Subcutaneous abdominal adipose tissue (tissue), 5 donors: ENCODE results near the gene GATAD2A.
A peak's percentile ranks its signal among the peaks of the same experiment; 100 is the strongest.

Experiments
- H3K27ac ChIP-seq: one replicate; pipeline ENCODE4 v1.7.0; 2013; ENCODE audit warnings: low read depth, mild to moderate bottlenecking, inconsistent platforms, low read length, moderate library complexity
- H3K27me3 ChIP-seq, 5 donors: one replicate each; pipeline ENCODE4 v1.7.0; 2013; ENCODE audit warnings: low read length in 5 of 5, inconsistent platforms in 1 of 5; ENCODE audit not compliant: control insufficient read depth in 5 of 5, insufficient read depth in 4 of 5
- H3K36me3 ChIP-seq, 5 donors: one replicate each; pipeline ENCODE4 v1.7.0; 2013; ENCODE audit warnings: low read length in 5 of 5; ENCODE audit not compliant: control insufficient read depth in 5 of 5, insufficient read depth in 5 of 5
- H3K4me1 ChIP-seq, 5 donors: one replicate each; pipeline ENCODE4 v1.7.0; 2013; ENCODE audit warnings: low read length in 5 of 5, mild to moderate bottlenecking in 3 of 5, moderate library complexity in 1 of 5; ENCODE audit not compliant: control insufficient read depth in 5 of 5, insufficient read depth in 5 of 5
- H3K4me3 ChIP-seq, 5 donors: one replicate each; pipeline ENCODE4 v1.7.0; 2013; ENCODE audit warnings: low read length in 5 of 5, low read depth in 1 of 5
- H3K9ac ChIP-seq, 5 donors: one replicate each; pipeline ENCODE4 v1.7.0; 2013; ENCODE audit warnings: low read length in 5 of 5, mild to moderate bottlenecking in 4 of 5, moderate library complexity in 3 of 5
- H3K9me3 ChIP-seq, 5 donors: one replicate each; pipeline ENCODE4 v1.7.0; 2013; ENCODE audit warnings: low read length in 5 of 5; ENCODE audit not compliant: control insufficient read depth in 5 of 5
- donor health status: healthy.
- donor health status: healthy.
- donor health status: healthy.
- donor health status: healthy.
- donor health status: healthy.

Gene GATAD2A

DNA sequence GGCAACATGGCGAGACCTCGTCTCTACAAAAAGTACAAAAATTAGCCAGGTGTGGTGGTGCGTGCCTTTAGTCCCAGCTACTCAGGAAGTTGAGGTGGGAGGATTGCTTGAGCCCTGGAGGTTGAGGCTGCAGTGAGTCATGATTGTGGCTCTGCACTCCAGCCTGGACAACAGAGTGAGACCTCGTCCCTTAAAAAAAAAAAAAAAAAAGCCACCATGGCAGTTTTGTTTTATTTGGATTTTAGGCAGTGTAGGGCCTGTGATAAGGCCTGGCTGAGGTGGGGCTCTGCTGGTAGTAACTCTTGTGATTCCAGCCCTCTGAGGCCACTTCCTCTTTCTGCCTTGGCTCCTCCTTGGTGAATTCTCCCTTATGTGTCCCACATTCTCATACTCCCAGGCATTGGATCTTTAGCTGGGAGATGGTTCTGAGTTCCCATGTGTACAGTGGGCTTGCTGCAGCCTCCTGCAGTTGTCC, 39.2 kb downstream of the GATAD2A start:
- H3K9ac ChIP-seq = no peak overlapping the region
- no peaks in the 10 kb centered on the region for H3K9me3 ChIP-seq
- H3K36me3 ChIP-seq = peaks cover 0 to 5% (median 2%) of the 10 kb centered on the region in 5 donors
- no peak overlapping the region for H3K27ac ChIP-seq
- no peaks in the 10 kb centered on the region for H3K27me3 ChIP-seq
- H3K4me1 ChIP-seq = peaks cover 3 to 32% (median 11%) of the 10 kb centered on the region in 5 donors
- H3K4me3 ChIP-seq = no peak overlapping the region

DNA sequence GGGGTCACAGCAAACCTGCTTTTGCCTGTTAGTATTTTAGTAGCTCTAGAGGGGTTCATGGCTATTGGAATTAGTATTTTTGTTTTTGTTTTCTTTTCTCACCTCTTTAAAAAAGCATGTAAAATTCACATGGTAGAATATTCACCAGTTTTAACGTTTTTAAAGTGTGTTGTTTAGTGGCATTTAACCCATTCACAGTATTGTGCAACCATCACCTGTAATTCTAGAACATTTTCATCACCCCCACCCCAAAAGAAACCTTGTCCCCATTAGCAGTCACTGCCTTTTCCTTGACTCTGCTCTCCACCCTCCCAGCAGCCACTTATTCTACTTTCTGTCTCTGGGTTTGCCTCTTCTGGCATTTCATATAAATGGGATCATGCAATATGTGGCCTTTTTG, 39.8 kb downstream of the GATAD2A start:
- no peak overlapping the region for H3K4me3 ChIP-seq
- H3K36me3 ChIP-seq = peaks cover 0 to 5% (median 2%) of the 10 kb centered on the region in 5 donors
- H3K9ac ChIP-seq = no peak overlapping the region
- no peaks in the 10 kb centered on the region for H3K9me3 ChIP-seq
- H3K4me1 ChIP-seq = peaks cover 3 to 32% (median 11%) of the 10 kb centered on the region in 5 donors
- no peak overlapping the region for H3K27ac ChIP-seq
- no peaks in the 10 kb centered on the region for H3K27me3 ChIP-seq

DNA sequence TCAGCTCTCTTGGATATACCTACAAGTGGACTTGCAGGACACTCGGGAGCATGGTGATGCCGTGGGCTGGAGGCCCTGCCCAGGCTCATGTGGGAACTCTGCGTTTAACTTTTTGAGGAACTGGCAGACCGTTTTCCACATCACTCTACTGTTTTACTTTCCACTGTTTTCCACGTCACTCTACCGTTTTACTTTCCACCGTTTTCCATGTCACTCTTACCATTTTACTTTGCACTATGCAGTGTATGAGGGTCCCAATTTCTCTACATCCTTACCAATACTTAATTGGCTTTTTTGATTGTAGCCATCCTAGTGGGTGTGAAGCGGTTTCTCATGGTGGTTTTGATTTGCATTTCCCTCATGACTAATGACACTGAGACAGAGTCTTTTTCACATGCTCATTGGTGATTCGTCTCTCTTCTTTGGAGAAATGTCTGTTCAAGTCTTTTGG, 40.5 kb downstream of the GATAD2A start:
- H3K4me1 ChIP-seq = peaks cover 3 to 32% (median 11%) of the 10 kb centered on the region in 5 donors
- H3K4me3 ChIP-seq = no peak overlapping the region
- H3K9me3 ChIP-seq = no peaks in the 10 kb centered on the region
- no peaks in the 10 kb centered on the region for H3K27me3 ChIP-seq
- no peak overlapping the region for H3K9ac ChIP-seq
- H3K27ac ChIP-seq = no peak overlapping the region
- H3K36me3 ChIP-seq = peaks cover 0 to 5% (median 2%) of the 10 kb centered on the region in 5 donors

DNA sequence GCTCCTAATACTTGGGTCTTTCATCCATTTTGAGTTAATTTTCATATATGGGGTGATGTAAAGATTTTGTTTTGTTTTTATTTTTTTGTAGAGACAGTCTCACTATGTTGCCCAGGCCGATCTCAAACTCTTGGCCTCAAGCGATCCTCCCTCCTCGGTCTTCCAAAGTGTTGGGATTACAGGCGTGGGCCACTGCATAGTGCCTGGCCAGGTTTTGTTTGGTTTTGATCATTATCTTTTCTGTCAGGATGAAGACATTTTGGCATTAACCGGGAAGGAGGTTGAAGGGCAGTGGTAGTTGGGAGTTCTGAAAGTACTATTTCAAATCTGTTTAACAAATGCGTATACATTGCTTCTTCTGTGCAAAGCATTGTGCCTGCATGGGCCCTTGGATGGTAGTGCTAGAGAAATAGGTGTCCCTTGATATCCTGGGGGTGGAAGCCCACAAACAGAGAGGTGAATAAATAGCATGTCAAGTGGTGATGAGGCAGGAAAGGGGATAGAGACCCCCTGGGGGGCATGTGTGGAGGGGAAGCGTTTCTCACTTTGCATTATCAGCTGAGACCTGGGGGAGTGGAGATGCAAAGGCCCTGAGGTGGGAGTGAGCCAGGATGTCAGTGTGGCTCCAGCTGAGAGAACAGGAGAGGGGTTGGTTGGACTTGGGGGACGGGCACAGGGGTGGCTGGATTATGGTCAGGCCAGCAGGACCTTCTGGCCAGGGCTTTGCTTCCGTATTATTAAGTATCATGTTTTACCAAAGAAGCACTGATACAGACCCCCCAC, 41.4 kb downstream of the GATAD2A start:
- Histone ChIP-seq H3K27ac (no peak overlapping the region), H3K27me3 (no peaks in the 10 kb centered on the region), H3K4me3 (no peak overlapping the region), H3K9me3 (no peaks in the 10 kb centered on the region), H3K9ac (no peak overlapping the region), H3K4me1 (peaks cover 4 to 40% (median 18%) of the 10 kb centered on the region in 5 donors), H3K36me3 (peaks cover 0 to 5% (median 2%) of the 10 kb centered on the region in 5 donors)

DNA sequence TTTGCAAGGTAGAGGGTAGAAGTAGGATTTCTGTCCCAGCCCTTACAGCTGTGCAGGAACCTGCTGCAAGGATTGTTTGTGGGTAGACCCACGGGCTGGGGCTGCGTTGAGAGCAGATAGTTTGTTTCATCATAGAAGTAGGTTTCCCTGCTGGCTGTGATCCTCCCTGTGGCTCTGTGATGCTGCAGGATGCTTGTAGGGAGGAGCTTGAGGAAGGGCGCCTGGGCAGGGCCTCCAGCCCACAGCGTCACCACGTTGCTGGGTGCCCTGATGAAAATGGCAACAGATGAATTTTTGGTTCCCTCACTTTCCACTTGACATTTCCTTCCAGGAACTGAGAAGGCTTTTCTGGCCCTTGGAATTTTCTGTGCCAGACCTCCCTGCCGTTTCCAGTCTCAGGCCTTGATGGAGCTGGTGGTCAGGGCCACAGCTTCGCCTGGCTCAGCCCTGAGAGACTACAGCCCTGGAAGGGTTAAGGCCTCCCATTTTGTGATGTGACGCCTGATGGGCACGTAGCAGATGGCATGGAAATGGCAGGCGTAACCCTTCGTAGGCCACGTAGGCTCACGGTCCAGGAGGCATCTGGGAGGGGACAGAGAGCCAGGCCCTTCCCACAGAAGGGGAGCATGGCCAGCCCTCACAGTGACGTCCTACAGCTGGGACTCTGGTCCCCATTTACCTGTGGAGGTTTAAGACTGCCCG, 42.2 kb downstream of the GATAD2A start:
- no peak overlapping the region for H3K27ac ChIP-seq
- H3K4me1 ChIP-seq = peaks cover 7 to 49% (median 25%) of the 10 kb centered on the region in 5 donors
- H3K27me3 ChIP-seq = no peaks in the 10 kb centered on the region
- no peaks in the 10 kb centered on the region for H3K9me3 ChIP-seq
- peak overlapping the region in 1 of 5 donors; percentile 51 for H3K9ac ChIP-seq
- H3K36me3 ChIP-seq = peaks cover 0 to 5% (median 2%) of the 10 kb centered on the region in 5 donors
- H3K4me3 ChIP-seq = no peak overlapping the region

DNA sequence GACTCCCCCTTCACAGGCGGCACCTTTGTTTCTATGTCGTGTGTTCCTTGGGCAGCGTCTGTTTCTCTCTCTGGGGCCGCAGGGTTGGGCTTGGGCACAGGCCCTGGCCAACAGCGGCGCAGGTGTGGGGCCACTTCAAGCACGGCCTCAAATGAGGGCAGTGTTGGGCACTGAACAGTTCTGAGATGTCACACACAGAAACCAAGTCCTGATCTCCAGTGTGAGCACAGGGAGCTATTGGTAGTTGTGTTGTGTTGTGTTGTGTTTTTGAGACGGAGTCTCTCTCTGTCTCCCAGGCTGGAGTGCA, 42.7 kb downstream of the GATAD2A start:
- Histone ChIP-seq H3K27me3 (no peaks in the 10 kb centered on the region), H3K9ac (no peak overlapping the region), H3K36me3 (peaks cover 0 to 5% (median 2%) of the 10 kb centered on the region in 5 donors), H3K4me1 (peaks cover 7 to 53% (median 29%) of the 10 kb centered on the region in 5 donors), H3K4me3 (no peak overlapping the region), H3K9me3 (no peaks in the 10 kb centered on the region), H3K27ac (no peak overlapping the region)

DNA sequence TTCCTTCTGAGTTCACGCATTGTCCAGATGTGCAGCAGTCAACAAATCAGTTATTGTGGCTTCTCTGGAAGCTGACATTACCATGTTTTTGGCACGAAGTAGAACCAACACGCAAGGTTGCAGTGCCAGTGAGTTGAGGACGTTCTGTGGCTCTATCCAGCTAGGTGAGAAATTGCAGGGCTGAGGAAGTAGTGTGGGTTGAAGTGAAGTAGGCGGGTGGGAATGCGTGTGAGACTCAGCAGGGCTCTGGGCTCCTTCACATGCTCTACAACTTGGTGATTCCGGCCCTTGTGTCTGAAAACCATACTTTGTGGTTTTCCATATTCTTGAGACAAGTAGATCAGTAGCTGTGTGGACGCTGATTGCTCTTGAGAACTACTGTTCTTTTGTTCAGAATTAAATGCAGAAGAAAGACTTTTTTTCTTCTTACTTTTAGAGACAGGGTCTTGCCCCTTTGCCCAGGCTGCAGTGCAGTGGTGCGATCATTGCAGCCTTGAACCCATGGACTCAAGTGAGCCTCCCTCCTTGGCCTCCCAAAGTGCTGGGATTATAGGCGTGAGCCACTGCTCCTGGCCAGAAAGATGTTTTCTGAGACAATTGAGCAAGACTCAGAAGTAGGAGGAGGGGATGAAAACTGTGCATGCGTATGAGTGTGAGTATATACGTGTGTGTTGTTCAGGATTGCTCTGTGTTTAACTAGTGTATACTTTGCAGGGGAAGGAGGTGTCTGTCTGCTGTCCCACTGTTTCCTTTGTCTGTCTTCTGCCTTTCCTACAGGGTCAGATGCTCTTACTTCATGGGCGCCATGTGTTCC, 46.2 kb downstream of the GATAD2A start:
- no peak overlapping the region for H3K27ac ChIP-seq
- H3K9me3 ChIP-seq = no peaks in the 10 kb centered on the region
- H3K9ac ChIP-seq = no peak overlapping the region
- no peaks in the 10 kb centered on the region for H3K27me3 ChIP-seq
- H3K4me1 ChIP-seq = peaks cover 4 to 38% (median 30%) of the 10 kb centered on the region in 5 donors
- H3K4me3 ChIP-seq = no peak overlapping the region
- no peaks in the 10 kb centered on the region for H3K36me3 ChIP-seq

DNA sequence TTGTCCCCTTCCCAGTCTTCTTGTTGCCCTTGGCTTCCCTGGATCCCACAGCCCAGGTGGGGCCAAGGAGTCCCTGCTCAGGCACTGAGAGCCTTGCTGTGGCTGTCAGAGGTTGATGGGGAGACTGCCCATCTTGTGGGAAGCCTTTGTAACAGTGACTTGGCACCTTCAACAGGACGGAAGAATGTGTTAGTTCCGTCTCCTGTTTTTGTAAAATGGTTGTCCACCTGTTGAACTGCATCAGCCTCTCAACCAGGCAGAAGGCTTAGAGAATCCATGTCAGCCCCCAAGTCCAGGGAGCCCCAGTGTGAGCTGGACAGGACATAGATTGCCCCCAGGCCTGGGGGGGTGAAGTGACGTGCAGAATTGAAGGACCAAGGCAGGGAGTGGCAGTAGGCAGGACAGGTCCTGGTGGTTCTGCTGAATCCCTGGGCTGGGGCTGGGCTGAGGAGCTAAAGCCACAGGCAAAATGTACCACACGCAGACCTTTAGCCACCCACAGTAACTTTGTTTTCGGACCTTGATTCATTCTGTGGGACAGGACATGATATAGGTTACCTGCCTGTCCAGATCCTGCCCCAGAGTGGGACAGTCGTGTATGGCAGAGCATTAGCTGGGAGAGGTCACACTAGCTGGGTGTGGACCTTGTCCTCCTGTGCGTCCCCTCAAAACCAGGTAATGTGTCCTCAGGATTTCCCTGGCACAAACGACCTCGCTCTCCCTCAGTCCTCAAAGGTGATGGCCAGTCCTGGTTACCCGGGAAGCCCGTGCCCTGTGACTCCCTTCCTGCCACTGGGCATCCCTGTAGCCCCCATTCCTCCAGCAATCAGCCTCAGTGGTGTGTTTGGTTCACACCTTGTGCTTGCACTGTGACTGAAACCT, 47.0 kb downstream of the GATAD2A start:
- H3K4me1 ChIP-seq = peaks cover 4 to 29% (median 22%) of the 10 kb centered on the region in 5 donors
- no peak overlapping the region for H3K9ac ChIP-seq
- no peak overlapping the region for H3K4me3 ChIP-seq
- H3K9me3 ChIP-seq = no peaks in the 10 kb centered on the region
- H3K36me3 ChIP-seq = peaks cover 0 to 4% (median 3%) of the 10 kb centered on the region in 5 donors
- no peaks in the 10 kb centered on the region for H3K27me3 ChIP-seq
- no peak overlapping the region for H3K27ac ChIP-seq

DNA sequence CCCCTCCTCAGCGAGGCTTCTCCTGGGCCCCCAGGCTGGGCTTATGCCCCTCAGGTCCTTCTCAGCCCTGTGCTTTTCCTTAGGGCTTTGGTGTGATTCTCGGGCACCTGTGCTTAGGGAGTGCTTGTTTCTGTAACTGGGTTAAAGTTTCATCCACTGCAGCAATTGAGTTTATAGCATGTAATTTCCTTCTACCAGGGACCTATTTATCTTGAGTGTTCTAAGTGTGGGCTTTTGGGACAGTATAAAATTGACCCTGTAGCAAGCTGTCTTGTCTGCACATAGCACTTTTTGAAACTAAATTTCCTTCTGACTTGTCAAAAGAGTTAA, 47.6 kb downstream of the GATAD2A start:
- peaks cover 4 to 30% (median 26%) of the 10 kb centered on the region in 5 donors for H3K4me1 ChIP-seq
- H3K9me3 ChIP-seq = no peaks in the 10 kb centered on the region
- H3K27ac ChIP-seq = no peak overlapping the region
- peaks cover 0 to 5% (median 4%) of the 10 kb centered on the region in 5 donors for H3K36me3 ChIP-seq
- H3K4me3 ChIP-seq = no peak overlapping the region
- H3K27me3 ChIP-seq = no peaks in the 10 kb centered on the region
- H3K9ac ChIP-seq = no peak overlapping the region
